ENCODE data around the gene NTSR1.

DNA sequence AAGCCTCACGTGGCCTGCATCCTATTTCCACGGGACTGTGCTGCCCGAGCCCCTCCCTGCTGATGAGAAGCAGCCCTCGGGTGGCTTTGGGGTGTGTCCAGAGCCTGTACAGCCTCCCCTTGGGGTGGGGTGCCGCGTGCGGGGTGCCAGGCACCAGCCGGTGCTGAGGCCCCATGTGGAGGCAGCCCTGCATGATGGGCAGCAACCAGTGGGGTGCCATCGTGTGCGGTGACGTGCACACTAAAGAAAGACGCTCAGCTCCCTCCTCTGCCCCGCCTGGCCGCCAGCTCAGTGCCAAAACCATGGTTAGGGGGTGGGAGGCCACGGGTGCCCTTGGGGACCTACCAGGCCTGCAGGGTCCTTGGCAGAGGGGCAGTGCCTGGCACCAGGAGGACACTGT lies 26.2 kb downstream of the NTSR1 start:
- TF ChIP-seq, protein P1, sequence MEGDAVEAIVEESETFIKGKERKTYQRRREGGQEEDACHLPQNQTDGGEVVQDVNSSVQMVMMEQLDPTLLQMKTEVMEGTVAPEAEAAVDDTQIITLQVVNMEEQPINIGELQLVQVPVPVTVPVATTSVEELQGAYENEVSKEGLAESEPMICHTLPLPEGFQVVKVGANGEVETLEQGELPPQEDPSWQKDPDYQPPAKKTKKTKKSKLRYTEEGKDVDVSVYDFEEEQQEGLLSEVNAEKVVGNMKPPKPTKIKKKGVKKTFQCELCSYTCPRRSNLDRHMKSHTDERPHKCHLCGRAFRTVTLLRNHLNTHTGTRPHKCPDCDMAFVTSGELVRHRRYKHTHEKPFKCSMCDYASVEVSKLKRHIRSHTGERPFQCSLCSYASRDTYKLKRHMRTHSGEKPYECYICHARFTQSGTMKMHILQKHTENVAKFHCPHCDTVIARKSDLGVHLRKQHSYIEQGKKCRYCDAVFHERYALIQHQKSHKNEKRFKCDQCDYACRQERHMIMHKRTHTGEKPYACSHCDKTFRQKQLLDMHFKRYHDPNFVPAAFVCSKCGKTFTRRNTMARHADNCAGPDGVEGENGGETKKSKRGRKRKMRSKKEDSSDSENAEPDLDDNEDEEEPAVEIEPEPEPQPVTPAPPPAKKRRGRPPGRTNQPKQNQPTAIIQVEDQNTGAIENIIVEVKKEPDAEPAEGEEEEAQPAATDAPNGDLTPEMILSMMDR (IDR thresholded peaks at IDR 0.05), result no peak
- no peak for TF ChIP-seq POLR2A (IDR thresholded peaks at IDR 0.05)
